Liver (tissue), 9 donors: ENCODE data around the gene FNDC8. TPM values are rescaled to one million over a fixed set of nuclear protein-coding genes. Genes with fewer than 3 reads are reported as not detected.

Source experiments
- DNase-seq: peaks from one replicate; pipeline ENCODE4 v3.0.0-alpha.2; 2017; ENCODE audit warnings: low spot score
- H3K27ac ChIP-seq, 2 donors: one replicate each; pipeline ENCODE4 v1.7.0; 2013; ENCODE audit warnings: inconsistent platforms in 2 of 2, low read length in 2 of 2, control low read depth in 1 of 2, low read depth in 1 of 2, mild to moderate bottlenecking in 1 of 2
- H3K27me3 ChIP-seq, 4 donors: one replicate each; pipeline versions ENCODE4 v1.6.1 to v1.7.0; 2013; ENCODE audit warnings: low read length in 3 of 4, inconsistent platforms in 1 of 4, mild to moderate bottlenecking in 1 of 4, moderate library complexity in 1 of 4; ENCODE audit not compliant: control insufficient read depth in 4 of 4, insufficient read depth in 4 of 4
- H3K36me3 ChIP-seq, 4 donors: one replicate each; pipeline versions ENCODE4 v1.6.1 to v1.7.0; 2013; ENCODE audit warnings: low read length in 3 of 4, mild to moderate bottlenecking in 3 of 4, low read depth in 1 of 4, moderate library complexity in 1 of 4; ENCODE audit not compliant: control insufficient read depth in 4 of 4, insufficient read depth in 3 of 4
- H3K4me1 ChIP-seq, 4 donors: one replicate each; pipeline versions ENCODE4 v1.6.1 to v1.7.0; 2013; ENCODE audit warnings: low read length in 3 of 4, mild to moderate bottlenecking in 3 of 4, moderate library complexity in 1 of 4; ENCODE audit not compliant: control insufficient read depth in 4 of 4, insufficient read depth in 4 of 4
- H3K4me3 ChIP-seq, 3 donors: one replicate each; pipeline versions ENCODE4 v1.6.1 to v1.7.0; 2013; ENCODE audit warnings: low read length in 3 of 3, control low read depth in 1 of 3, low read depth in 1 of 3, mild to moderate bottlenecking in 1 of 3
- H3K9ac ChIP-seq, 2 donors: one replicate each; pipeline ENCODE4 v1.7.0; 2013; ENCODE audit warnings: low read length in 2 of 2, mild to moderate bottlenecking in 2 of 2, moderate library complexity in 2 of 2, control low read depth in 1 of 2, low read depth in 1 of 2
- H3K9me3 ChIP-seq, 4 donors: one replicate each; pipeline versions ENCODE4 v1.6.1 to v1.7.0; 2013; ENCODE audit warnings: low read length in 3 of 4; ENCODE audit not compliant: control insufficient read depth in 4 of 4
- ATF3 ChIP-seq: IDR thresholded peaks from 2 replicates; pipeline ENCODE4 v1.6.1; 2016; ENCODE audit warnings: antibody characterized with exemption
- CTCF ChIP-seq: fragments of 150-350 bp; IDR thresholded peaks from 2 replicates; pipeline ENCODE4 v1.5.1; 2017; ENCODE audit warnings: improper control_type of control experiment, low read depth, low read length; ENCODE audit not compliant: missing input control
- EGR1 ChIP-seq, 2 donors: IDR thresholded peaks; 2 replicates each; pipeline ENCODE4 v1.6.1; 2016 to 2018; ENCODE audit warnings: antibody characterized with exemption in 2 of 2, low read depth in 2 of 2
- FOXA1 ChIP-seq: IDR thresholded peaks from 2 replicates; pipeline ENCODE4 v1.6.1; 2016; ENCODE audit warnings: antibody characterized with exemption
- GABPA ChIP-seq, 2 donors: IDR thresholded peaks in 1 of 2; conservative IDR thresholded peaks in 1 of 2; 2 replicates each; pipeline ENCODE4 v1.6.1; 2016; ENCODE audit warnings: antibody characterized with exemption in 2 of 2, mild to moderate bottlenecking in 1 of 2, moderate library complexity in 1 of 2
- HNF4A ChIP-seq, 2 donors: conservative IDR thresholded peaks; 2 replicates each; pipeline ENCODE4 v1.6.1; 2016; ENCODE audit warnings: antibody characterized with exemption in 2 of 2, mild to moderate bottlenecking in 2 of 2
- HNF4G ChIP-seq: IDR thresholded peaks from 2 replicates; pipeline ENCODE4 v1.6.1; 2016; ENCODE audit warnings: antibody characterized with exemption
- JUND ChIP-seq, 2 donors: IDR thresholded peaks; 2 replicates each; pipeline ENCODE4 v1.6.1; 2016; ENCODE audit warnings: antibody characterized with exemption in 2 of 2
- MAX ChIP-seq: IDR thresholded peaks from 2 replicates; pipeline ENCODE4 v1.6.1; 2016; ENCODE audit warnings: antibody characterized with exemption
- NR2F2 ChIP-seq: IDR thresholded peaks from 2 replicates; pipeline ENCODE4 v1.6.1; 2016; ENCODE audit warnings: antibody characterized with exemption
- RAD21 ChIP-seq, 2 donors: IDR thresholded peaks; 2 replicates each; pipeline ENCODE4 v1.6.1; 2016; ENCODE audit warnings: antibody characterized with exemption in 2 of 2, mild to moderate bottlenecking in 2 of 2
- REST ChIP-seq: IDR thresholded peaks from 2 replicates; pipeline ENCODE4 v1.6.1; 2016; ENCODE audit warnings: antibody characterized with exemption, mild to moderate bottlenecking
- RXRA ChIP-seq, 2 donors: IDR thresholded peaks; 2 replicates each; pipeline ENCODE4 v1.6.1; 2017 to 2018; ENCODE audit warnings: antibody characterized with exemption in 2 of 2, mild to moderate bottlenecking in 1 of 2
- SP1 ChIP-seq: IDR thresholded peaks from 2 replicates; pipeline ENCODE4 v1.6.1; 2018; ENCODE audit warnings: antibody characterized with exemption, mild to moderate bottlenecking
- TAF1 ChIP-seq: conservative IDR thresholded peaks from 2 replicates; pipeline ENCODE4 v1.6.1; 2016; ENCODE audit warnings: antibody characterized with exemption, mild to moderate bottlenecking
- YY1 ChIP-seq: IDR thresholded peaks from 2 replicates; pipeline ENCODE4 v1.6.1; 2016; ENCODE audit warnings: antibody characterized with exemption, mild to moderate bottlenecking
- WGBS: extraction: QIAGEN DNeasy Blood & Tissue Kit; methylation state at CpG from one replicate; pipeline ENCODE4 v1.1.7; 2013; 5-methylcytosine and 5-hydroxymethylcytosine counted together
- polyA plus RNA-seq, 2 donors: library from polyadenylated mRNA; stranded (reverse) in 1 of 2; unstranded in 1 of 2; fragments of 200-250 nt in 1 of 2; fragments of >200 nt in 1 of 2; fragmentation: Nextera tagmentation in 1 of 2; extraction: Ambion mirVana in 1 of 2; gene quantifications; one replicate each; pipeline versions ENCODE4 v1.2.1 to v1.2.3, GENCODE V29; 2013 to 2015
- total RNA-seq, 2 donors: library from RNA; depleted of rRNA; stranded (reverse); fragments of >200 nt; gene quantifications; one replicate each; pipeline ENCODE4 v1.2.3, GENCODE V29; 2014
- TF ChIP-seq, protein P1 (sequence below): IDR thresholded peaks from 2 replicates; pipeline ENCODE4 v1.6.1; 2016; ENCODE audit warnings: antibody characterized with exemption
- donor health status: healthy.
- donor health status: healthy.
- donor health status: healthy.
- donor health status: healthy.
- donor health status: healthy.

The FNDC8 gene
- total and polyA plus RNA-seq, 4 donors, result not detected

DNA sequence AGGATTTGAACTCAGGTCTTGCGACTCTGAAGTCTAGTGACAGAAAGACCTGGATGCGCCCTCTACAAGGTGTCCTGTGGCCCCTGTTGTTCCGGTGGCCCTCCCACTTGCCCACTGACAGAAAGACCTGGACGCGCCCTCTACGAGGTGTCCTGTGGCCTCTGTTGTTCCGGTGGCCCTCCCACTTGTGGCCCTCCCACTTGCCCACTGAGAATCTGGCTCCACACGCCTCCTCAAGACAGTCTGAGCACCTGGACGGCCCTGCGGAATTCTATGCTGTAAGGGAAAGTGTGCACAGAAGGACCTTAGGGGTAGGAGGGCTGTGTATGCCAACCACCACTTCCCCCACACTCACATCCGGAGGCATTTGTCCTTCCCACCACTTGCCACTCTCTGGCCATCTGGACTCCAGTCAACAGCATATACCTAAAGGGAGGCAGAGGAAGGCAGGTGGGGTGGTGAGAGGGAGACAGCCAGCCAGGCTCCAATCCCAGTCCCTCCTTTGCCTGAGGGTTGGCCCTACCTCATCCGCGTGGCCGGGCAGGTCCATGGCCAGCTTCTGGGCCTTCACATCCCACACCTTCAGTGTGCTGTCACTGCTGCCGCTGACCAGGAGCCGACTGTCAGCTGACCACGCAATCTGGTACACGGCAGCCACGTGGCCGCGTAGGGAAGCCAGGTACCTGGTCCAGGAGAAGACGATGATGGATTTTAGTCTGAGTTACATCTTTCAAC is 11.6 kb downstream of the FNDC8 start:
- Histone ChIP-seq H3K4me3 (no peak overlapping the region), H3K4me1 (peaks cover 0 to 6% (median 0%) of the 10 kb centered on the region in 4 donors), H3K36me3 (peaks cover 8 to 71% (median 48%) of the 10 kb centered on the region in 4 donors), H3K27ac (no peak overlapping the region), H3K27me3 (no peaks in the 10 kb centered on the region), H3K9me3 (no peaks in the 10 kb centered on the region), H3K9ac (no peak overlapping the region)
- WGBS, result 97% methylated on average over 22 of the region's 22 CpGs
- no peak for TF ChIP-seq SP1
- TF ChIP-seq ATF3, result no peak
- no peak for TF ChIP-seq MAX
- TF ChIP-seq GABPA (IDR thresholded peaks at IDR 0.05 in 1 of 2, conservative IDR thresholded peaks at IDR 0.05 in 1 of 2), result no peak
- no peak for TF ChIP-seq JUND (IDR thresholded peaks at IDR 0.05)
- TF ChIP-seq CTCF, result no peak
- TF ChIP-seq REST, result no peak
- TF ChIP-seq, protein P1, sequence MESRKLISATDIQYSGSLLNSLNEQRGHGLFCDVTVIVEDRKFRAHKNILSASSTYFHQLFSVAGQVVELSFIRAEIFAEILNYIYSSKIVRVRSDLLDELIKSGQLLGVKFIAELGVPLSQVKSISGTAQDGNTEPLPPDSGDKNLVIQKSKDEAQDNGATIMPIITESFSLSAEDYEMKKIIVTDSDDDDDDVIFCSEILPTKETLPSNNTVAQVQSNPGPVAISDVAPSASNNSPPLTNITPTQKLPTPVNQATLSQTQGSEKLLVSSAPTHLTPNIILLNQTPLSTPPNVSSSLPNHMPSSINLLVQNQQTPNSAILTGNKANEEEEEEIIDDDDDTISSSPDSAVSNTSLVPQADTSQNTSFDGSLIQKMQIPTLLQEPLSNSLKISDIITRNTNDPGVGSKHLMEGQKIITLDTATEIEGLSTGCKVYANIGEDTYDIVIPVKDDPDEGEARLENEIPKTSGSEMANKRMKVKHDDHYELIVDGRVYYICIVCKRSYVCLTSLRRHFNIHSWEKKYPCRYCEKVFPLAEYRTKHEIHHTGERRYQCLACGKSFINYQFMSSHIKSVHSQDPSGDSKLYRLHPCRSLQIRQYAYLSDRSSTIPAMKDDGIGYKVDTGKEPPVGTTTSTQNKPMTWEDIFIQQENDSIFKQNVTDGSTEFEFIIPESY, result no peak
- no peak for TF ChIP-seq NR2F2
- TF ChIP-seq HNF4G, result no peak
- no peak for TF ChIP-seq HNF4A (conservative IDR thresholded peaks at IDR 0.05)
- TF ChIP-seq FOXA1, result no peak
- TF ChIP-seq YY1, result no peak
- no peak for DNase-seq

DNA sequence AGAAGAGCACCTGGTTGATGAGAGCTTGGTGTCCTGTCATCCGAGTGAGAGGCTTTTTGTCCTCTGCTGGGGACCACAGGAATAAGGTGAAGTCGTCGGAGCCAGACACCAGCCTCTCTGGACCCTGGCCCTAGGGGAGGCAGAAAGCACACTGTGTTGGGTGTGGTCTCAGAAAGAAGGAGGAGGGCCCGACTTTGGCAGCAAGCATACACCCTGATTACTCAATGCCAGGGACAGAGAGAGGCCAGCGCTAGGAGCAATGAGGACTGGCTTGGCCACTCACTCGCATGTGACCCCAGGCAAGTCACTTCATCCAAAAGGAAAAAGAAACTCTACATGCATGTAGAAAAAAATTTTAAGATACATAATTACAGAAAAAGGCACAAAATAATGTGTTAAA is 13.9 kb downstream of the FNDC8 start:
- no peak overlapping the region for H3K9ac ChIP-seq
- H3K27me3 ChIP-seq, result no peaks in the 10 kb centered on the region
- no peaks in the 10 kb centered on the region for H3K9me3 ChIP-seq
- no peak overlapping the region for H3K4me3 ChIP-seq
- no peak overlapping the region for H3K27ac ChIP-seq
- H3K4me1 ChIP-seq, result peaks cover 0 to 6% (median 0%) of the 10 kb centered on the region in 4 donors
- 87% methylated on average over 6 of the region's 6 CpGs for WGBS
- H3K36me3 ChIP-seq, result peaks cover 8 to 86% (median 55%) of the 10 kb centered on the region in 4 donors
- no peak for DNase-seq
- TF ChIP-seq YY1, result no peak
- TF ChIP-seq FOXA1, result no peak
- TF ChIP-seq RAD21 (IDR thresholded peaks at IDR 0.05), result no peak
- no peak for TF ChIP-seq HNF4G
- TF ChIP-seq ATF3, result no peak
- no peak for TF ChIP-seq CTCF
- TF ChIP-seq MAX, result no peak
- no peak for TF ChIP-seq SP1
- no peak for TF ChIP-seq EGR1 (IDR thresholded peaks at IDR 0.05; ENCODE audit: low read depth in 2 of 2)
- TF ChIP-seq JUND (IDR thresholded peaks at IDR 0.05), result no peak
- TF ChIP-seq RXRA (IDR thresholded peaks at IDR 0.05), result no peak
- no peak for TF ChIP-seq TAF1
- TF ChIP-seq NR2F2, result no peak
- TF ChIP-seq GABPA (IDR thresholded peaks at IDR 0.05 in 1 of 2, conservative IDR thresholded peaks at IDR 0.05 in 1 of 2), result no peak
- TF ChIP-seq, protein P1, result no peak
- no peak for TF ChIP-seq HNF4A (conservative IDR thresholded peaks at IDR 0.05)
